HG03060 (cell line): Measurements from ENCODE around the gene MIDN.

ENCODE experiments used
- ATAC-seq: cut with Tn5 transposase; IDR thresholded peaks from one replicate; pipeline ENCODE4 v1.9.1; 2021; ENCODE audit warnings: low read depth, moderate number of reproducible peaks; ENCODE audit not compliant: unreplicated experiment

MIDN gene

DNA sequence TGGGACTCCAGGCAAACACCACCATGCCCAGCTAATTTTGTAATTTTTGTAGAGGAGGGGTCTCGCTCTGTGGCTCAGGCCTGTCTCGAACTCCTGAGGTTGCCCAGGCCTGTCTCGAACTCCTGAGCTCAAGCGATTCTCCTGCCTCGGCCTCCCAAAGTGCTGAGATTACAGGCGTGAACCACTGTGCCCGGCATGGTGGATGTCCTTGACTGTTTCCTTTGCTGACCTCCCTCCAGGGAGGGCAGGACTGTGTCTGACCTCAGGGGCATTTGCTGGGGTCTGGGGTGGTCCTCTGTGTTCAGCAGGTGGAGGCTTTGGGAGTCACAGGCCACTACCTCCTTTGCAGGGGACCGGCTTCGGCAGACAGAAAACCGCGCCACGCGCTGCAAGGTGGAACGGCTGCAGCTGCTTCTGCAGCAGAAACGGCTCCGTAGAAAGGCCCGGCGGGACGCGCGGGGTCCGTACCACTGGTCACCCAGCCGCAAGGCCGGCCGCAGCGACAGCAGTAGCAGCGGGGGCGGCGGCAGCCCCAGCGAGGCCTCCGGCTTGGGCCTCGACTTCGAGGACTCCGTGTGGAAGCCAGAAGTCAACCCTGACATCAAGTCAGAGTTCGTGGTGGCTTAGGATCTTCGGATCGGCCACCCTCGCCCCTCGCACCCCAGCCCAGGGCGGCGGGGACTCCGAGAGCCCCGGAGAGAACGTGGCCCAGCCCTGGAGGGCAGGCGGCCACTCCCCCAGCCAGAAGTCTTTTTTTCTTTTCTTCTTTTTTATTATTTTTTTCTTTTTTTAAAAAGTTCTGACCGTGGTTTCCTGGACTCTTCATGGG, 8.5 kb downstream of the MIDN start:
- no peak for ATAC-seq

- ATAC-seq, result no peak
Observed at GRCh38 chr19:1257475-1258162, 9.2 kb downstream of the MIDN start.

- ATAC-seq, result no peak
Observed at GRCh38 chr19:1258163-1258492, 9.7 kb downstream of the MIDN start.

DNA sequence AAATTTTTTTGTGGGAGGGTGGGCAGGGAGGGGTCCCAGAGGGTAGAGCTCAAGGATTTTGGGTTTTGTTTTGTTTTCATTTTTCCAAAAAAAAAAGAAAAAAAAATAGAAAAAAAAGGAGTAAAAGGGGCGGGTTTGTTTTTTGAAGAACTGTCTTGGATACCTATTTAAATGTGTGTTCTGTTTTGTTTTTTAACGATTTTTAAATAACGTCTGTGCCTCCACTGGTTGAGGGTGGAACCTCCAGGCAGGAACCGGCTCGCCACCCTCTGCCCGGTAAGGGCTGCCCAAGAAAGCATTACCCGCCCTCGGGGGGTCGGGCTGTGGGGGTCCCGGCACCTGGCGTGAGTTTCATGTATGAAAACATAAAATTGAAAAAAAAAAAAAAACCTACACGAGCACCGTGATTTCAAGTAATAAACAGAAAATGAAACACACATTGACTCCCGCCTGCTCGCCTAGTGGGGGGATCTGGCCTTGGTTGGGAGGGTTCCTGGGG, 10.4 kb downstream of the MIDN start:
- ATAC-seq, result no peak

- no peak for ATAC-seq
Observed at GRCh38 chr19:1259206-1259875, 11.0 kb downstream of the MIDN start.

DNA sequence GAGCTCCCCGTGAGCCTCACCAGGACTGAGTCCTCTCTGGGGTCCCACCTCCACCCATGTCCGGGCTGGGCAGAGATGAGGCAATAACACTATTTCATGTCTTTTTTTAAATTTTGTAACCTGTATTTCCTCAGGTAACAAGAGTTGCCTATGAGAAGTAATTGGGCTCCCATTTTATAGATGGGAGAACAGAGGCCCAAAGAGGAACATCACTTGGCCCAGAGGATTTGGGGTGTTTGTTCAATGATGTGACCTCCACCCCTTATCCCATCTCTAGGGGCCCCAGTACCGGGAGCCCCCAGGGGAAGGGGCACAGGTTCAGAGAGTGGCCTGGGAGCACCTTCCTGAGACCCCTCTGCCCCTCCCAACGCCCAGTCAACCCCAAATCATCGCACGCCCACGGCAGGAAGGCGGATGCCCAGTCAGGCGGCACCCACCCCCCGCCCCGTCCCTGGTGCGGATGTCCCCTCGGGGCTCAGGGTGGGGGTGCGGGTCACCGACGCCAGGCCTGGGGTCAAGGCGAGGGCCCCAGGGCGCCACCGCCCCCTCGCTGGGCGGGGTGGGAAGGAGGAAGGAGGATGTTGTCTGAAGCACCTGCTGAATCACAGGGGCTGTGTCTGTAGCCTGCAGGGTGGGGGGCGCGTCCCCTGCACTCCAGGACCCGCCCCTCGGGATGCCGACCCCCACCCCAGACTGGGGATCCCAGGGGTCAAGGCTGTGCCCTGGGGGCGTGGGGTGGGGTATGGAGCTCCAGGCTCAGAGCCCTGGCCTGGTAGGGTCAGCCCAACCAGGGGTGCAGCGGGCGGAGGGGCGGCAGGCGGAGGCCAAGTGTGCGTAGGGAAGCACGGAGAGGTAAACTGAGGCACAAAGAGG, 11.7 kb downstream of the MIDN start:
- ATAC-seq, result no peak

DNA sequence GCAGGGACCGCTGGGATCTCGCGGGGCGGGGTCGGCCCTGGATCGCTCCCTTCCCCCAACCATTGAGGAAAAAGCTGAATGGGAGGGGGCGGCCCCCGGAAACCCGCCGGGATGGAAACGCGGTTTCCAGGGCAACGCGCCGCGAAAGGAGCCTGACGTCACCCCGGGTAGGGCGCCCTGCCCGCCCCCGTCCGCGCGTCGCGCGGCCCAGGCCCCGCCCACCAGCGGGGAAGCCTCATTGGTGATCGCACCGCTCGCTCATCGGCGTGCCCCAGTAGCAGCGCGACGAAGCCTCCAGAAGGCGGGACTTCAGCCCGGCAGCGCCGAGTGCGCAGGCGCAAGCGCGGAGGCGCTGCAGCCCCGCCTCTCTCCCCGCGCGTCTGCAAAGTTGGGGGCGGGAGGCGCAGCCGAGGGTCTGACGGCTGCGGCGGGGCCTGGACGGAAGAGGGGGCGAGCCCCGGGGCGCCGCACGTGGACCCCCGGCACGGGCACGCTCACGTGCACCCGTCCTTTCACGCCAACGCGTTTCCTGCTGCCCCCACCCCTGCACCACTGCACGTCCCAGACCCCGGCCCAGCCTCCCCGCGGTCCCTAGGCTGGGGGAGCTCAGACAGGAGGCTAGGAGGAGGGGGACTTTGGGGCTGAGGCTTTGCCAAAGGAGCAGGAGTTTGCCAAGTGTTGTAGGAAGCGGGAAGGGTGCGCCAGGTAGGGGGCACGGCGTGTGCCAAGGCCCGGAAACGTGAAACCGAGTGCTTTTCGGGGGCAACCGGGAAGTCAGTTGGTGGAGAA, 12.6 kb downstream of the MIDN start:
- no peak for ATAC-seq

GRCh38 chr19:1261538-1261797, 13.1 kb downstream of the MIDN start:
- ATAC-seq, result no peak

DNA sequence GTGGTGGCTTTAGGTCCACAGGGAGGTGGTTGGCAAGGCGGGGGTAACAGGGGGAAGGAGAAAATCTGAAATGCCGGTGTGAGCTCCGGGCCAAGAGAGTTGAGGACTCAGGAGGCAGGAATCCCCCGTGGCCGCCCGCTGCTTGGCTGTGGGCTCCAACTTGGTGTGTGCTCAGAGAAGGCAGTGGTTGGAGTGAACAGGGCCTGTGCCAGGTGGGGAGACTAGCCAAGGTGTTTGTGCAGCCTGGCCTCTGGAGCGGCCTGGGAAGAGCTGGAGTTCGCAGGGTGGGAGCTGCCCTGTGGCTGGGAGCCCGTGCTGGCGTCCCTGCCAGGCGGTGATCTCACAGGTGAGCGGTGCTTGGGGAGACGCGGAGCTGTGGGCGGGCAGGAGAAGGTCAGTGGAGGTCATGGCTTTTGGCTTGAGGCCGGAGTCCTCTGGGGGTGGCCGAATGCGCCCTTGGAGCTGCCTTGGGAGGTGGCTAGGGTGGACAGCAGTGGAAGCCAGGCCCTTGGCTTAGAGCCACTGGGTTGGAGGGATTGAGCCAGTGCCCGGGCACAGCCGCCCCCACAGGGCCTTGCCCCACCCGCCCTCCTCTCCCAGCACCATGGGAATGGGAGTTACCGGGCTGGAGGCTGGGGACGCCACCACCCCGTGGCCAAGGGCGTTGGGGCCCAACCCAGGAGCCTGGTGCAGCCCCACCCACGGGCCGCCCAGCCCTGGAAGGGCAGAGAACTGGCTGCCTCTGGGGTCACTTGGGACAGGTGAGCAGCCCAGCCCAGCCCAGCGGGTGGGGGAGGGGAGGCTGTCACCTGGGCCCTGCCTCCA, 13.6 kb downstream of the MIDN start:
- ATAC-seq, result no peak

DNA sequence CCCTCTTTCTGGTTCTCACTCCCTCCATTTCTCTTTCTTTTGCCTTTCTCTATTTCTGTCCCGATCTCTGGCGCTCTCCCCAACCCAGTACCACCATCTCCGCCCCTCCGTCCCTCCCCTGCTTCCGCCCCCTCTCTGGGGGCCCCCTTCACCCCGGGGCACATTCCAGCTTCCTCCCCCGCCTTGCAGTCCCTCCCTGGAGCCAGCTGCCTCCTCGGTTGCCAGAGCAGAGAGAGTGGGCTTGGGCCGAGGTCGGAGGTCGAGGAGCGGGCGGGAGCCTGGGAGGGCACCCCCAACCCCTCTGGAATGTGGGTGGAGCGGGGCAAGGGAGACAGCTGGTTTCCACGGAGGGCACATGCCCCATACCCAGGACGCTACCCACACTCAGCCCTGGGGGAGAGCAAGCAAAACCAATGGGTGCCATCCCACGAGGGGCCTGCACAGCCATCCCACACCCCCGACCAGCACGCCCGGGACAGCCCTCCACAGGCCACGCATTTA, 14.3 kb downstream of the MIDN start:
- ATAC-seq, result no peak

DNA sequence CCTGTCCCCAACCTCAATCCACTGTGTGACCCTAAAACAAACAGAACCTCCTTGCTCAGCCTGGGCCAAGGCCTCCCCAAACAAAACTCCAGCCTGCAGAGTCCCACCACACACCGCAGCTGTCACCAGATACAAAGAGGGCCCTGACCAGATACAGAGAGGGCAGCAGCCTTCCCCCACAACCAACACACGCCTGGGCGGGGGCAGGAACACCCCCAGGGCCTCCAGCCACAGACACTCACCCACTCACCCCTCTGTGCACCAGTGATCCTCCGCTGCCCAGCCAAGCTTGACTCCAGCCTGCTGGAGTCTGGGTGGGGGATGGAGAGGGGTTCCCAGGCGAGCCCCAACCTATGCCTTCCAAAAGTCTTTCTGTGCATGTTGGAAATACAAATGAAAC, 14.8 kb downstream of the MIDN start:
- no peak for ATAC-seq

DNA sequence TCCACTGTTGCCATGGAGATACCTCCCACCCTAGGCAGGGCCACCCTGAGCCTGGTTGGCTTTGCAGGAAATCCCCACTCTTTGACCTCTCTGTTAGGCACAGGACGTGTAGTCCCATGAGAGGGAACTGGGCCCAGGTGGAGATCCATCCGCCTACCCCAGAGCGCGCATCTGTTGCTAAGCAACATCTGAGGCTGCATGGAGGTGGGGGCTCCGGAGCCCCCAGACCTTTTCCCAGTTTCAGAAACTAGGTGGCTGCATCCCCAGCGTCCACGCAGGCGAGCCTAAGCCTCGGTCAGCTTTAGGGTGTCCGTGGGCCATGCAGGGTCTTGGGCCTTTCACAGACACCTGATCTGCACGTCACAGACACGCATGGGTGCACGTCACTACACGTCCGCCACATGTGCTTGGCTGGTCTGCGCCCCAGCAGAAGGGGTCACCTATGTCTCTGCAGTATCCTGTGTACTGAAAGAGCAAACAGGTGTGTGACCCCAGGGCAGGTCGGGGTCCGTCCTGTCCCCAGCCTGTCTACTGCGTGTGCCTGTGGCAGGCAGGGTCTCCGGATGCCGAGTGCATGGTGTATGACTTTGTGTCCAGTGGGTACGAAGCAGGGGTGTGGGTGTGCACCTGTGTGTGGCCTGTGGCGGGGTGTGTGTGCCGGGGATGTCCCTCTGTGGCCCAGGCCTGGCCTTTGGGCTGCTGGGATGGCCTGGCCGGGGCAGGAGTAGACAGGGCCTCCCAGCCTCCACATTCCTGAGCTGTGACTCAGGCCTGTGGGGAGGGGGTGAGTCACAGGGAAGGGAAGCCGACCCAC, 16.6 kb downstream of the MIDN start:
- no peak for ATAC-seq

DNA sequence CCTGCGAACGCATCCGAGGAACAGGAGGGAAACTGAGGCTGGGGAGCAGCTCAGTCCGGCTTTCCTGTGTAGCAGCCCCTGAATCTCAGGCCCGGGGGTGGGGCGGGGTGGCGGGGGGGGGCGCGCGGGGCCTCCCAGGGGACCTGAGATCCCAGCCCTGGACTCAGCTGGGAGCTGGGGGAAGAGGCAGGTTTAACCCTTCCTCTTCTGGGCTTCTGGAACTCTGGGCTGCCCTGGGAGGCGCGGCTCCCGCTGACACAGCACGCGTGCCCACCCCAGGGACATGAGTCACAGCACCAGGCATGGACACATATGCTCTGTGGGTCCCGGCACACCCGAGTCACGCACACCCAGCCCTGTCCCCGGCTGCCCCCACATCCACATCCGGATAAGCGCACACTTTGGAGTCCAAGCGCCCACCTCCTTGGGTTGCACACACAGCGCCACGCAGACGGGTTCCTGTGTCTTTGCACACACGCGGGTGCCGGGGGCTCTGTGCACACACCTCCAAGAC, 17.3 kb downstream of the MIDN start:
- no peak for ATAC-seq

- no peak for ATAC-seq
Observed at GRCh38 chr19:1266129-1266915, 17.9 kb downstream of the MIDN start.

GRCh38 chr19:1266916-1267476, 18.6 kb downstream of the MIDN start:
- no peak for ATAC-seq

- no peak for ATAC-seq
Observed at GRCh38 chr19:1267477-1268225, 19.3 kb downstream of the MIDN start.
